B cell (primary cell): ENCODE measurements around the gene OCIAD2.
"Not testable (repeated sequence)": the region's sequence is repeated elsewhere in the genome, so short reads cannot be mapped to it uniquely, and the experiment has no call there.

Experiments
- EZH2 ChIP-seq: IDR thresholded peaks from 2 replicates; pipeline ENCODE4 v1.6.1; 2012; ENCODE audit warnings: borderline replicate concordance, low read depth, mild to moderate bottlenecking, moderate library complexity, low read length; ENCODE audit not compliant: insufficient read depth, poor library complexity, severe bottlenecking
- TF ChIP-seq, protein P1 (sequence below): fragments of 200-600 bp; IDR thresholded peaks from one replicate; pipeline ENCODE4 v1.8.0; 2022; ENCODE audit warnings: antibody characterized with exemption, mild to moderate bottlenecking

DNA sequence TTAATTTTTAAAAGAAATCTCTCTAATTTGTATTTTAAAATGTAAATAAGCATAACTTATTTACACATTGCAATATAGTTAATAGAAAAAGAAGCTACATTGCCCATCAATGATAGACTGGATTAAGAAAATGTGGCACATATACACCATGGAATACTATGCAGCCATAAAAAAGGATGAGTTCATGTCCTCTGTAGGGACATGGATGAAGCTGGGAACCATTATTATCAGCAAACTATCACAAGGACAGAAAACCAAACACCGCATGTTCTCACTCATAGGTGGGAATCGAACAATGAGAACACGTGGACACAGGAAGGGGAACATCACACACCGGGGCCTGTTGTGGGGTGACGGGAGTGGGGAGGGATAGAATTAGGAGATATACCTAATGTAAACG lies 57.8 kb downstream of the OCIAD2 start:
- TF ChIP-seq, protein P1, sequence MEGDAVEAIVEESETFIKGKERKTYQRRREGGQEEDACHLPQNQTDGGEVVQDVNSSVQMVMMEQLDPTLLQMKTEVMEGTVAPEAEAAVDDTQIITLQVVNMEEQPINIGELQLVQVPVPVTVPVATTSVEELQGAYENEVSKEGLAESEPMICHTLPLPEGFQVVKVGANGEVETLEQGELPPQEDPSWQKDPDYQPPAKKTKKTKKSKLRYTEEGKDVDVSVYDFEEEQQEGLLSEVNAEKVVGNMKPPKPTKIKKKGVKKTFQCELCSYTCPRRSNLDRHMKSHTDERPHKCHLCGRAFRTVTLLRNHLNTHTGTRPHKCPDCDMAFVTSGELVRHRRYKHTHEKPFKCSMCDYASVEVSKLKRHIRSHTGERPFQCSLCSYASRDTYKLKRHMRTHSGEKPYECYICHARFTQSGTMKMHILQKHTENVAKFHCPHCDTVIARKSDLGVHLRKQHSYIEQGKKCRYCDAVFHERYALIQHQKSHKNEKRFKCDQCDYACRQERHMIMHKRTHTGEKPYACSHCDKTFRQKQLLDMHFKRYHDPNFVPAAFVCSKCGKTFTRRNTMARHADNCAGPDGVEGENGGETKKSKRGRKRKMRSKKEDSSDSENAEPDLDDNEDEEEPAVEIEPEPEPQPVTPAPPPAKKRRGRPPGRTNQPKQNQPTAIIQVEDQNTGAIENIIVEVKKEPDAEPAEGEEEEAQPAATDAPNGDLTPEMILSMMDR: not testable (repeated sequence)
- TF ChIP-seq EZH2: not testable (repeated sequence)
